ENCODE data around the gene TMEM221.
A peak's percentile ranks its signal among the peaks of the same experiment; 100 is the strongest.
"Not testable (repeated sequence)": the region's sequence is repeated elsewhere in the genome, so short reads cannot be mapped to it uniquely, and the experiment has no call there.

The TMEM221 gene

DNA sequence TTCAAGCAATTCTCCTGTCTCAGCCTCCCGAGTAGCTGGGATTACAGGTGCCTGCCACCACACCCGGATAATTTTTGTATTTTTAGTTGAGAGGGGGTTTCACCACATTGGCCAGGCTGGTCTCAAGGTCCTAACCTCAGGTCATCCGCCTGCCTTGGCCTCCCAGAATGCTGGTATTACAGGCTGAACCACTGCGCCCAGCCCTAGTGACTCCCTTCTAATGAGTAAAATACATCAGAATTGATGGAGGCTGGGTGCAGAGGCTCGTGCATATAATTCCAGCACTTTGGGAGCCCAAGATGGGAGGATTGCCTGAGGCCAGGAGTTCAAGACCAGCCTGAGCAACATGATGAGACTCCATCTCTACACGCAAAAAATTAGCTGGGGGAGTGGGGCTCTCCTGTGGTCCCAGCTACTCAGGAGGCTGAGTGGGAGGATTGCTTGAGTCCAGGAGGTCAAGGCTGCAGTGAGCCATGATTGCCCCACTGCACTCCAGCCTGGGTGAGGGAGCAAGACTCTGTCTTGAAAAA, 26.6 kb upstream of the TMEM221 start:
- not testable (repeated sequence) for FAIRE-seq

DNA sequence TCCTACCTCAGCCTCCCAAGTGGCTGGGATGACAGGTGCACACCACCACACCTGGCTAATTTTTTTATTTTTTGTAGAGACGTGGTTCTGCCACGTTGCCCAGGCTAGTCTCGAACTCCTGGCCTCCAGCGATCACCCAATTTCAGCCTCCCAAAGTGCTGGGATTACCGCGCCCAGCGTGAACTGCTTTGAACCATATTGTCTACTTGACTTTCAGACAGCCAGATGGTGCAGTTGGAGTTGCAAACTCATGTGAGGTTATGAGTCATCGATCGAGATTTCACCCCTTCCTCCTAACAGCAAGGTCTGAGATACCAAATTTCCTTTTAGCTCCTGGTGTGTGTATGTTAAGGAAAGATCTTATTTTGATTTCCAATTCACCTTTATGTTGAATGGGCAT, 24.6 kb upstream of the TMEM221 start:
- no peak for DNase-seq (ENCODE audit: insufficient read length, low spot score)
- no peak for FAIRE-seq

More for the DNA sequence above, 26.6 kb upstream of the TMEM221 start:
- not testable (repeated sequence) for DNase-seq (ENCODE audit: insufficient read length, low spot score)

DNA sequence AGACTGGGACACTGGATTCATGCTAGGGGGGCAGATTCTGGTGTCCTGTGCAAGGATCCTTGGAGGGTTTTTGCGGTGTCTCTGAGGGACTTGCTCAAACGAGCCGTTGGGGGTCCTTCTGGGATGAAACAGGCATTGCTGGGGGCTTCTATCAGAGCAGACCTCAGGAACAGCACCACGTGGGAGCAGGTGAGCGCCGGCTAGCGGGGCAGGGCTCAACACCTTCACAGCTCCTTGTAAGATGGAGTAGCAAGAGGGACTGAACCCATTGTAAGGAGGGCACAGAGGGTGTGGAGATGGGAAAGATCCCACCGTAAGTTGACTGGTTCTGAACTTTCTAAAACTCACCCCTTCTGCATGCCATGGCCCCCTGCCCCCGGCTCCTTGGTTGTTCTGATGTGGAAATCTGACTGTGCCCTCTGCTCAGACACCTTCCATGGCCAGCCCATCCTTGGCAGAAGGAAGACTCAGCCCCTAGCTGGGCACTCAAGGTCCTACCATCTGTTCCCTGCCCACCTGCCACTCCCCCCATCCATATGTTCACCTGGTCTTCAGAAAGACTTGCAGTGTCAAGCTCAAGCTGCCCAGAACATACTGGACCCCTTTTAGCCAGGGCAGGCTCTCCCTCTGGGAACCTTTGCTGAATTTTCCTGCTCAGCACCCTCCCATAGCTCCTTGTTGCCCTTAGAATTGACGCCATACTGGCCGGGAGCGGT, 23.1 kb upstream of the TMEM221 start:
- FAIRE-seq (no peak), DNase-seq (ENCODE audit: insufficient read length, low spot score) (no peak)

DNA sequence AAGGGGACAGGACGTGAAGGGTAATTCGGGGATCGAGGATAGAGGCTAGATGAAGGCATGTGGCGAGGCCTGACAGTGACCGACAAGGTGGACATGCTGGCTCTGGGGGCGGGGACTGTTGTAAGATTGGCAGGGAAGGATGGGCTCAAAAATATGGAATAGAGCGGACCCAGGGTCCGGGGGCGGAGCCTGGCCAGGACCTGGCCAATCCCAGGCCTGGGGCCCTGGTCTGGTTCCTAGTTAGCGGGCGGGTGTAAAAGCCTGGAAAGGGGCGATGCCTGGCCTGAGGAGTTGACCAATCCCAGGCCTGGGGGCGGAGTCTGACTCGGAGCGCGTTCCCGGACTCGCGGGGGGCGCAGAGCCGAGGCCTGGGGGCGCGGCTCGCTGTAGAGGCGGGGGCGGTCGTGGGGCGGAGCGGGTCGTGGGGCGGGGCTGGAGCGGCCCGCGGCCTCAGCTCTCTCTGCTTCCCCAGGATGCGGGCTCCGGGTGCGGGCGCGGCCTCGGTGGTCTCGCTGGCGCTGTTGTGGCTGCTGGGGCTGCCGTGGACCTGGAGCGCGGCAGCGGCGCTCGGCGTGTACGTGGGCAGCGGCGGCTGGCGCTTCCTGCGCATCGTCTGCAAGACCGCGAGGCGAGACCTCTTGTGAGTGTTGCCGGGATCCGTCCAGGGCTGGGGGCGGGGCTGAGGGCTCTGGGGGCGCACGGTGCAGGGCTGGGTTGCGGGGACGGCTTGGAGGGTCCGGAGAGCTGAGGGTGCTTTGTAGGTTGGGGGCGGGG, 21.8 kb upstream of the TMEM221 start, which contains the start of gene SLC27A1:
Gene SLC27A1 (plus strand): TSS at position 457 of the 774 bp plus-strand sequence. CDS start 17 bp downstream, at position 474.
- DNase-seq (ENCODE audit: insufficient read length, low spot score) (peak; percentile 89), FAIRE-seq (peak; percentile 95)

DNA sequence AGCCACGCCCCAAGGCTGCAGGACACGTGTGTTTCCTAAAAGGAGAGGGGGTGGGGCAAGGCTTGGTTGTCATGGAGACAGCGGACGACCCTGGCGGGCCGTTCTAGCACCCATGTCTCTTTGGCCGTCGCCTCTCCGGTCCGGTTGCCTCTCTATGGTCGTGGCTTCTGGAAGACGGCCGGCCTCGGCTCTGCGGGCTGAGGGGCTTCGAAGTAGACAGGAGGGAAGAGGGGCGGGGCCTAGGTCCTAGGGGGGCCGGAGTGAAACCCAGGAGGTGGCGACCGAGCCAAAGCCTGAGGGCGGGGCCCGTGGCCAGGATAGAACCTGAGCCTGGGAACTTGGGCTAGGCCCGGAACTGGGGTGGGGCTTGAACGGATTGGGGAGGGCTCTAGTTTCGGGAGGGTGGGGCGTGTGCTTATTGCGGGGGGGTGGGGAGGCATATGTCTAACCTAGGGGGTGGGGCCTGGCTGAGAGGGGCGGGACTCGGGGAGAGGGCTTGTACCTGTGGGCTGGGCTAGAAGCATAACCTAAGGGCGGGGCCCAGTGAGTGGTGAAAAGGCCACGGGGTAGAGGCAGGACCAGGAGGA, 21.1 kb upstream of the TMEM221 start:
- no peak for FAIRE-seq
- DNase-seq (ENCODE audit: insufficient read length, low spot score): peak; percentile 69

DNA sequence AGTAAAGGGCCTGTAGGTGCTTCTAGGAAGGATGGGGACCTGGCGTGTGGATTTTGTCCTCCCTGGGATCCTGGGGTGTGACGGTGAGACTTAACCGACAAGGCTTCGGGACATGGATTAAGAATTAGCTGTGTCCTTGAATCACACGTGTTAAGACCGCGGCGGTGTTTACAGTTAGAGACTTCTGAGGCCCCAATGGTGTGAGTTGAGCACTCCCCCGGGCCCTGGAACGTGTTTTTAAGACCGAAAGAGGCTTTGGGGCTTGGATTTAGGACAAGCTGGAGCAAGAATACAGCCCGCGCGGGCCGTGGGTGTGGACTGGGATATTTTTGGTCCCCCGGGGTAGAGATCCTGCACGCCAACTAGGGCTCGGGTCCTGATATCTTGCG, 20.6 kb upstream of the TMEM221 start:
- FAIRE-seq: no peak
- DNase-seq (ENCODE audit: insufficient read length, low spot score): no peak

DNA sequence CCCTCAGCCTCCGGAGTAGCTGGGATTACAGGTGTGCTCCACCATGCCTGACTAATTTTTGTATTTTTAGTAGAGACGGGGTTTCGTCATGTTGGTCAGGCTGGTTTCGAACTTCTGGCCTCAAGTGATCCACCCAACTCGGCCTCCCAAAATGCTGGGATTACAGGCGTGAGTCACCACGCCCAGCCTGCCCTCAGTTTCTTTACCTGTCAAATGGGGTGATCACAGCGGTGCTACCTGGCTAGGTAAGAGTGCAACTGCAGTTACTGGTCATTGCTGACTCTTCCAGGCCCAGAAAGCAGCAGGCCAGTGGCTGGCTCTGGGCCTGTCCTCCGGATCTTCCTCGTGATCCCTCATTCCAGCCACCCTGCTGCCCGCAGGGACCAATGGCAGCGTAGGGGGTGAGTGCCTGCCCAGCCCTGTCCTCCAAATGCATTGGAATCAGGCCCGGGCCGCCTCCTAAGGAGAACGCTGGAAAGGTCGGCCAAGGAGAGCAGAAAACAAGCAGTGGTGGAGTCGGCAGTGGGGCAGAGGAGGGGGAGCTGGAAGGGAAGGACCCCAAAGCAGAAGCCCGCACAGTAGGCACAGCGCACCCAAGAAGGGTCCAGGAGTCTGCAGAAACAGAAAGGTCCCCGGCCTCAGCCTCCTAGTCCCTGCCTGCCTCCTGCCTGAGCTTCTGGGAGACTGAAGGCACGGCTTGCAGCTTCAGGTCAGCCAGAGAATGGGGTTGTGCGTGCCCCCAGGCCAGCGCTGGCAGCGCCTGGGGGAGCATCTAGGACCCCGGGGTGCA, 20.0 kb upstream of the TMEM221 start:
- FAIRE-seq (no peak), DNase-seq (ENCODE audit: insufficient read length, low spot score) (no peak)

DNA sequence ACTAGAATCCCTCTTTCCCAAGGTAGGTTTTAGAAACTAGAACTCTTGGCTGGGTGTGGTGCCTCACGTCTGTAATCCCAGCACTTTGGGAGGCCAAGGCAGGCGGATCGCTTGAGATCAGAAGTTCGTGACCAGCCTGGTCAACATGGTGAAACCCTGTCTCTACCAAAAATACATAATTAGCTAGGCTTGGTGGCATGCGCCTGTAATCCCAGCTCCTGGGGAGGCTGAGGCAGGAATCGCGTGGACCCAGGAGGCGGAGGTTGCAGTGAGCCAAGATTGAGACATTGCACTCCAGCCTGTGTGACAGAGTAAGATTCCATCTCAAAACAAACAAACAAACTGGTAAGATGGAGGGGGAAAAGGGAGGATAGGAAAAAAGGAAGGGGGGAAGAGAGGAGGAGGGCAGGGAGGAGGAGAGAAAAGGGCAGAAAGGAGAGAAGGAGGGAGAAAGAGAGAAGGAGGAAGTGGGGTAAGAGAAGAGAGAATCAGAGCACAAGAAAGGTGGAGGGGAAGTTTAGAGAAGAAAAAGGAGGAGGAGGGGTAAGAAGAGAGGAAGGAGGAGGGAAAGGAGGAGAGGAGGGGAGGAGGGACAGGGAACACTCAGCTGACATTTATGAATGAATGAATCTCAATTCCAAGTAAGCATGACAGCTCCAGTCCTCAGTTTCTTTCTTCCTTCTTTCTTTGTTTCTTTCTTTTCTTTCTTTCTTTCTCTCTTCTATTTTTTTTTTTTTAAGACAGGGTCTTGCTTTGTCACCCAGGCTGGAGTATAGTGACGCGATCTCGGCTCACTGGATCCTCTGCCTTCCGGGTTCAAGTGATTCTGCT, 19.2 kb upstream of the TMEM221 start:
- DNase-seq (ENCODE audit: insufficient read length, low spot score): no peak
- no peak for FAIRE-seq

DNA sequence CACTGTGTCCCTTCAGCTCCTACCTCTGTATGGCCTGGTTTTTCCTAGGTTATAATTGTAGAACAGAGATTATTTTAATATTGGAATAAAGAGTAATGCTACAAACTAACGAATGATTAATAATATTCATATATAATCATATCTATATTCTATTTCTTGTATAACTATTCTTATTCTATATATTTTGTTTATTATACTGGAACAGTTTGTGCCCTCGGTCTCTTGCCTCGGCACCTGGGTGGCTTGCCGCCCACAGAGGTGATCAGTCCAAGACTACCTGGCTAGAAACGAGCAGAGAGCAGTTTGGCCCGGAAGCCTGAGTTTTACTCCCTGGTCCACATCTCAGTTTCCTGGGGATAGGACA, 18.0 kb upstream of the TMEM221 start:
- no peak for FAIRE-seq
- DNase-seq (ENCODE audit: insufficient read length, low spot score): no peak

DNA sequence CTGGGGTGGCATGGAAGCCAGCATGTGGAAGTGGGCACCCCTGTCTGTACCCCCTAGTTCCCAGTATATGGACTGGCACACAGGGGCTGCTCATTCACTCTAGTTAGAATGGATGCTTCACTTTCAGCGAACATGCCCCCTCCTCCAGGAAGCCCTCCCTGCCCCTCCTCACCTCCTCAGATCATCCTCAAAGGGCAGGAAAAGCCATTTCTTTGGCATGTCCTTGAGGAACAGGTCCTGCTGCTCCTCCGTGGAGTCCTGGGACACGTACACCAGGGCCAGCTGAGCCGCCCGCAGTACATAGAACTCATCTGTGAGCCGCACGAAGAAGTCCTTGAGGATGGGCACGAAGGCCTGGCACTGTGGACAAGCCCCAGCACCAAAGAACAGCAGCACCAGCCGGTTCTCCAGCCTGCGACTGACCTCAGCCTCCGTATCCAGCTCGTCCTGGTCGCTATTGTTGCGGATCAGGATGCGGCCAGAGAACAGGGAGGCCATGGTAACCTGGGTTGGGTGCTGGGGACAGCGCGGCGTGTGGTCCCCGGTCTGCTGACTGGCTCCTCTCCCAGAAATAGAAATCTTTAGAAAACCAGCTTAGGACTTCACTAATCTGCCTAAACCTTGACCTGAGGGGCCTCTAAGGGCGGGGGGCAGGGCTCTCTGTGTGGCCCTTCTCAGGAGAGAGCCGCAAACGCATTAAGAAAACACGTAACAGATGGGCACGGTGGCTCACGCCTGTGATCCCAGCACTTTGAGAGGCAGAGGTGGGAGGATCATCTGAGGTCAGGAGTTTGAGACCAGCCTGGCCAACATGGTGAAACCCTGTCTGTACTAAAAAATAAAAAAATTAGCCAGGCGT, 12.1 kb upstream of the TMEM221 start, which contains the start of gene NXNL1:
Gene NXNL1 (minus strand): TSS at position 555 of the 859 bp plus-strand sequence. CDS start 57 bp downstream, at position 498.
- FAIRE-seq: no peak
- no peak for DNase-seq (ENCODE audit: insufficient read length, low spot score)

DNA sequence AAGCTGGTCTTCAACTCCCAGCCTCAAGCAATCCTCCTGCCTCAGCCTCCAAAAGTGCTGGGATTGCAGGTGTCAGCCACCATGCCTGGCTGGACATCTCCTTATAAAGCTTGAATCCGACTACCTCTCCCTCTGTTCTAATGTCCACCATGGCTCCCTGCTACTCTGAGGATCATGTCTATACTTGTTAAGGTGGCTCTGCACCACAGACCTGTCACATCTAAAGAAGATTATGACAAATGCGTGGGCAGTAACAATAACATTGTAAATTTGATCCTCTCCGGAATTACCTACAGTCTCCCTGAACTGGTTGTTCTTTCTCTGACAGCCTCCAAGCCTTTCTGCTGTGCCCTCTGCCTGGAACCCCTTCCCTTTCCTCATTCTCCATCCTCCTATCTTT, 10.5 kb upstream of the TMEM221 start:
- FAIRE-seq (no peak), DNase-seq (ENCODE audit: insufficient read length, low spot score) (no peak)

DNA sequence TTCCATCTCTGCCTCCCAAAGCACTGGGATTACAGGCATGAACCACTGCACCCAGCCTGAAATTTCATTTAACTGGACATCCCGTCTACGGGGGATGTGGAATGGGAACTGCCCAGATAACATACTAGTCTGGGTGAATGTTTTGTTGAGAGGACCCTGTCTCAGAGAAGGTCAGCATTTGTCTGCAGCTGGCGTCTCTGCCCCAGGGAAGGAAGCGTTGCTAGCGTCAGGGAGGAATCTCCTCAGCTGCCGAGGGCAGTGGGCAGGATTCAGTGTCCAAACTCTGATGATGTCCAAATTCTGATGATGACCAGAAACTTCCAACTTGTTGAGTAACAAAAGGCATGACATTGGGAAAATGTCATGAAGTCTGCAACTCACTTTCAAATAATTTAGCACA, 9.1 kb upstream of the TMEM221 start:
- DNase-seq (ENCODE audit: insufficient read length, low spot score) (no peak), FAIRE-seq (no peak)

DNA sequence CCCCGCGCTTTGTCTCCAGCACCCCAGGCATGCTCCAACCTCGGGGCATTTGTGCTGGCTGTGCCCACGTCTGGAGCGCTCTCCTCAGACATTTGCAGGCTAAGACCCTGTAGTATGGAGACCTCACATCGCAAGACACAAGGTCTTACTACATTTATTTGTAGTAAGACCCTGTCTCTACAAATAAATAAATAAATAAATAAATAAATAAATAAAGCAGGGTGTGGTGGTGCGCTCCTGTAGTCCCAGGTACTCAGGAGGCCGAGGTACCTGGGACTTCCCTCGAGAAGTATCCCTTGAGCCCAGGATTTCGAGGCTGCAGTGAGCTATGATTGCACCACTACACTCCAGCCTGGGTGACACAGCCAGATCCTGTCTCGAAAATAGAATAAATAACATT, 7.7 kb upstream of the TMEM221 start:
- FAIRE-seq (no peak), DNase-seq (ENCODE audit: insufficient read length, low spot score) (no peak)

DNA sequence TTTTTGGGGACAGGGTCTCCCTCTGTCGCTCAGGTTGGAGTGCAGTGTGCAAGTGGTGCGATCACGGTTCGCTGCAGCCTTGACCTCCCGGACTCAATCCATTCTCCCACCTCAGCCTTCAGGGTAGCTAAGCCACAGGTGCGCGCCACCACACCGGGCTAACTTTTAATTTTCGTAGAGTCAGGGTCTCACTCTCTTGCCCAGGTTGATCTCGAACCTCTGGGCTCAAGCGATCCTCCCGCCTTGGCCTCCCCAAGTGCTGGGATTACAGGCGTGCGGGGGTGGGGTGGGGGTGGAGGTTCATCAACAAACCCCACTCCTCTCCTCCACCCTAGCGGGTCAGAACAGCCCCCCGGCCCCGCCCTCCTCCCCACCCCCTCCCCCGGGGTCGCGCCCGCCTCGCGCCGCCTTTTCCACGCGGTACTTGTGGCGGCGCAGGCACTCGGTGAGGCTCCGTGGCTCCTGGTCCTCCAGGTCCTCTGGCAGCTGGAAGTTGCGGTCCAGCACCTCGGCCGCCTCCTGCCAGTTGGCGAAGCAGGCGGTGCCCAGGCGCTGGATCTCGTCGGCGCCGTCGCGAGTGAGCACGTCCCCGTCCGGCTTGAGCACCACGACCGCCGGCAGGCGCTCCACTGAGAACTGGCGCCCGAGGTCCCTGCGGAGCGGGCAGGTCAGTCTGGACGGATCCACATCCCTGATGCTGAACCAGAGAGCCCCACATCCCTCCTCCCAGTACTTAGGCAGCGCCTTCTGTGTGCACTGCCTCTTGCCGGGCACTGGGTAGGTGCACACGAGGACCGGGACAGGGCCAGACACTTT, 7.0 kb upstream of the TMEM221 start:
- no peak for DNase-seq (ENCODE audit: insufficient read length, low spot score)
- no peak for FAIRE-seq

DNA sequence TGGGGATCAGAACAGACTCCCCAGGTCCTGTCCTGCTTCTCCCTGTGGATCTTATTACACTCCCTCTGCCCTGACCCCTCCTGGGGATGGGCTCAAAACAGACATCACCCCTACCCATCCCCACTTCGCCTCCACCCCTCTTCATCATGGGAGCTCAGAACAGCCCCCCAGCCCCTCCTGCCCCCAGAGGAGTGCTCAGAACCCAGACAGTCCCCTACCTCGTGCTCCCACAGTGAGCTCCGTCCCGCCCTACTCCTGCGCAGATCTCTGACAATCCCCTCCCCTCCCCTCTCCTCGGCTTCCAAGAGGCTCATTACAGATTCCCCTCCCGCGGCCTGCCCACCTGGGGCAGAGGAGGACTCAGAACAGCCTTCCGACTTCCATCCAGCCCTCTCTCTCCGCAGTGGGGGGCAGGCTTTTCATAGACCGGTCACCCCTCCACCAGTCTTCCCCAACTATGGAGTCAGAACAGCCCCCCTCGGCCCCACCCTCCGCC, 6.2 kb upstream of the TMEM221 start:
- FAIRE-seq: no peak
- no peak for DNase-seq (ENCODE audit: insufficient read length, low spot score)

DNA sequence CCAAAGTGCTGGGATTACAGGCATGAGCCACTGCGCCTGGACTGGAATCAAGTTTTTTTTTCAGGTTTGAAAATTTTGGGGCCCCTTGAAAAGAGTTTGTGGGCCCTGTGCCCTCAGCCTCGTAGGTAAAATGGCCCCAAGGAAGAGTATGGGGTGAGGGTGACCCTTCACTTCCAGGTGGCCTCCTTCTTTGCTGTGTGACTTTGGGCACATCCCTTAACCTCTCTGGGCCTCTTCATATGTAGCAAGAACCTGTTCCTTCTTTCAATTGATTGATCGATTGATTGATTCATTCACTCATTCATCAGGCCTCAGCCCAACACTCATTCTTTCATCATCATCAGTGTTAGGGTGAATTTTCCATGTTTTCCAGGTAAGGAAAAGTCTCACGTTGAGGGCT, 3.4 kb upstream of the TMEM221 start:
- FAIRE-seq: no peak
- no peak for DNase-seq (ENCODE audit: insufficient read length, low spot score)

DNA sequence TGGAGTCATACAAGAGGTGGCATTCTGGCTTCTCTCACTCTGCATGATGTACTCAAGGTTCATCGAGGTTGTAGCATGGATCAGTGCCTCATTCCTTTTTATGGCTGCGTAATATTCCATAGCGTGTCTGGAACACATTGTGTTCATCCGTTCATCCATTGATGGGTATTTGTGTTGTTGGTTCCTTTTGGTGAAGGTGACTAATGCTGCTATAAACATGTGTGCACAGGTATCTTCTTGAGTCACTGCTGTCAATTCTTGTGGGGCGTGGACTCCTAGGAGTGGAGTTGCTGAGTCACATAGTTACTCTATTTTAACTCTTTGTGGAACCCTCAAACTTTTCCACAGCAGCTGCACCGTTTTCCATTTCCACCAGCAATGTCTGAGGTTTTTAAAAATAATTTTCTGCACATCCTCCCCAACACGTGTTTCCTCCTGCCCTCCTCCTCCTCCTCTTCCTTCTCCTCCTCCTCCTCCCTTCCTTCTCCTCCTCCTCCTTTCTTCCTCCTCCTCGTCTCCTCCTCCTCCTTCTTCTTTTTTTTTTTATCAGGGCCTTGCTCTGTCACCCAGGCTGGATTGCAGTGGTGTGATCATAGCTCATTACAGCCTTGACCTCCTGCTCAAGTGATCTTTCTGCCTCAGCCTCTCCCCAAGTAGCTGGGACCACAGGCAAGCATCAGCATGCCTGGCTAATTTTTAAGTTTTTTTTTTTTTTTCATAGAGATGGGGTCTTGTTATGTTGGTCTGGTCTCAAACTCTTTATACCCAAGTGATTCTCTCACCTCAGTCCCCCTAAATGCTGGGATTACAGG, 2.0 kb upstream of the TMEM221 start:
- no peak for DNase-seq (ENCODE audit: insufficient read length, low spot score)
- FAIRE-seq: peak; percentile 60
